GM18519 (cell line): ENCODE measurements around the gene TYR.
"Not testable (repeated sequence)": the region's sequence is repeated elsewhere in the genome, so short reads cannot be mapped to it uniquely, and the experiment has no call there.

Experiments
- ATAC-seq: cut with Tn5 transposase; IDR thresholded peaks from one replicate; pipeline ENCODE4 v1.9.1; 2021; ENCODE audit warnings: mild to moderate bottlenecking, moderate library complexity; ENCODE audit not compliant: unreplicated experiment, low FRiP score

TYR gene

DNA sequence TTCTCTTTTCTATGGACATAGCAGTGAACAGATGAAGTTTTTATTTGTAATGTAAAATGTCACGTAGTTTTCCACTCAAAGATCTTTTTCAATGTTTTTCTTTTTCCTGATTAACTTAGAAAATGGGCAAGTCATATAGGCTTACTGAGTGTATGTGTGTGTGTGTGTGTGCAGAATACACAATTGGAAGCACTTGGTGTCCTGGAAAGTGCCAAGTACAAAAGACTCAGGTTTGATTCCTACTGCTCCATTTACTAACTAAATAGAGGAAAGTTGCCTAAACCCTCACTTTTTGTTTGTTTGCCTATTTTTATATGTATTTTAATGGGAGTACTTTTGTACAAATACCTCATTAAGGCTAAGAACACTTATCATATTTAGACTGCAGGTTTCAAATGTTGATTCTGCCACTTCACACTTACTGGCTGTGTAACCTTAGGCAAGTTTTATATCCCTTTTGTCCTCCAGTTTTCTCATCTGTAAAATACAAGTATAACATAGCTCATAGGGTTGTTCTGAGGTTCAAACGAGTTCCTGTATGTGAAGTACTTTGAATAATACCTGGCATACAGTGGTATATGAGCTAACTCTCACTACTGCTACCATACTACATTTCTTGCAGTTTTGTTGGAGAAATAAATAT lies 90.1 kb downstream of the TYR start:
- ATAC-seq, result no peak

- ATAC-seq, result not testable (repeated sequence)
These were observed 94.9 kb downstream of the TYR start for GRCh38 chr11:89272540-89273088.

GRCh38 chr11:89273220-89273619 lies 95.5 kb downstream of the TYR start:
- not testable (repeated sequence) for ATAC-seq

GRCh38 chr11:89275966-89276365 lies 98.3 kb downstream of the TYR start:
- ATAC-seq, result no peak

DNA sequence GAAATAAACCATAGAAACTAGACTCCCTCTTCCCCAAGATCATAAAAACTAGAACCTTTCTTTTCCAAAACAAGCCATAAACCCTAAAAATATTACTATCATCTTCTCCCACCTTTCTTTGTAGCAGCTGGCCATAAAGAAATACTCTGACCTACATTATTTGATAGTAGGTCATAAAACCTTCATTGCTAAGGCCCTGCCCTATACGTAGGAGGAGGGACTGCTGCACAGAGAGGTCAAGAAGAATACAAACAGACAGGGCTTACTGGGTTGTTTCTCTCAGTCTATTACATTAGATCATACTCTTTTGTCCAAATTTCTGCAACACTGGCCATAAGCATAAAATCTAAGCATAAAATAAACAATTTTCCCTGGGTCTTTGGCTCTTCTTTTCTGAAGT lies 101.5 kb downstream of the TYR start:
- no peak for ATAC-seq

DNA sequence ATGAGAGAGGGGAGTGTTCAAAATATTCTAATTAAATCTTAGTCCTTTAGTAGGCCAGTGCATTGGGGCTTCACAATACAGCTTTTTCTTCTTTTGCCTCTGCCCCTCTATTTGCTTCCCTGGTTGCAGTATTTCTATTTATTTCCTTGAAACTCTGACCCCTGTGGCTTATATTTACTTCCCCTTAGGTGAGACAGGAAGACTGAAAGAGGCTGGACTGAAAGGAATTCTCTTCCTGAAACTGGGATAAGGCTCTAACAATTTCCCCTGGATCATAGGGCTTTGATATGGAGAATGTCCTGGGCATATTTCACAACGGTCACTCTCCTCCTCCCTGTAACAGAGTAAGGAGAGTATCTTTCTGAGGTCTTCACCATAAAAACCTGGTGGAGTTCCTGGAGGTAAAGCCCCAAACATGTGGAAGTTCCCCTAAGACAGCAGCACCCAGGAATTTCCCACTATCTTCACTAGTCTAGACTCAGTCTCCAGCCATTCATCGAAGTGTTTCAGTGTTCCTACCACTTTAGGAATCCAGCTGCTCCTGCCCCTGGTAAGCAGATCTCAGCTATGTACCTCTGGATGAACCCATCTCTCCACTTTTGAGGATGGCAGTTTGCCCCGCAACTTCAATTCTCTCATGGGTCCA lies 103.5 kb downstream of the TYR start:
- not testable (repeated sequence) for ATAC-seq

DNA sequence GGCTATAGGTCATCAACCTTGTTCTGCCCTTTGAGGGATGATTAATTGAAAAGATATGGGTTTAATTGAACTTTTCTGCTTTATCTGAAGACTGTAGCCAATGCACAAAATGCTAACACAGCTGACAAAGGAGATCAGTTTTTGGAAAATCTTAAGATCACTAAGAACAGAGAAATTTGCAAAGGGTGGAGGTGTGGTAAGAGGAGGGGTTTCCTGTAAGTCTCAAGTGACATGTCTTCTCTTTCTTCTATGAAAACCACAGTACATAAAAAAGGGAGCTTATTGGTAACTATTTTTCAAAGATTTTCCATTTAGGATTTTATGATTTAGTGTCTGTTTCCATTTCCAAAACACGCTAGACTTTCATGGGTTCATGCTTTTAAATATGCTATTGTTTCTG lies 108.9 kb downstream of the TYR start:
- not testable (repeated sequence) for ATAC-seq

DNA sequence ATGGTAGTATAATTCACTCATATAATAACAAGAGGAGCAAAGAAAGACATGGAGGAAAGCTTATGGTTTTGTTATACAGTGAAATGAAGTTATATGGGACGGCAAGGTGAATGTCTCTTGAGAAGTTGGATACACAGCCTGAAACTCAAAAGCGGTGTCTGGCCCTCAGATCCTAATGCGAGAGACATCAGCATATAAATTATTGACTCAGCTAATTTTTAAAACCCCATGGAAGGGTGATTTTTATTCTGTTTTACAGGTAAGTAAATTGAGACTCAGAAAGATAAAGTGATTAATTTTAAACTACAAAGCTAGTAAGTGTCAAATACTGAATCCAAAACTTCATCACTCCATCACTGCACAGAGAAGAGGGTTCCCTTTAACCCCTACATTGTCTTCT lies 110.3 kb downstream of the TYR start:
- not testable (repeated sequence) for ATAC-seq

- ATAC-seq, result no peak
These were observed 116.4 kb downstream of the TYR start for GRCh38 chr11:89293965-89294679.

DNA sequence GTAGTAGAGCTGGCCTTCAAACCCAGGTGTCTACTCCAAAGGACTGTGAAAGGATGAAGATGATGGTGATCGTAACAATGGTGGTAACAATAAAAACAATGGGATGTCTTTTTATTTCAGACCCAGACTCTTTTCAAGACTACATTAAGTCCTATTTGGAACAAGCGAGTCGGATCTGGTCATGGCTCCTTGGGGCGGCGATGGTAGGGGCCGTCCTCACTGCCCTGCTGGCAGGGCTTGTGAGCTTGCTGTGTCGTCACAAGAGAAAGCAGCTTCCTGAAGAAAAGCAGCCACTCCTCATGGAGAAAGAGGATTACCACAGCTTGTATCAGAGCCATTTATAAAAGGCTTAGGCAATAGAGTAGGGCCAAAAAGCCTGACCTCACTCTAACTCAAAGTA lies 117.3 kb downstream of the TYR start:
- ATAC-seq, result not testable (repeated sequence)

- not testable (repeated sequence) for ATAC-seq
These were observed 125.4 kb downstream of the TYR start for GRCh38 chr11:89303029-89303428.

GRCh38 chr11:89308272-89308671 lies 130.6 kb downstream of the TYR start:
- ATAC-seq, result not testable (repeated sequence)

DNA sequence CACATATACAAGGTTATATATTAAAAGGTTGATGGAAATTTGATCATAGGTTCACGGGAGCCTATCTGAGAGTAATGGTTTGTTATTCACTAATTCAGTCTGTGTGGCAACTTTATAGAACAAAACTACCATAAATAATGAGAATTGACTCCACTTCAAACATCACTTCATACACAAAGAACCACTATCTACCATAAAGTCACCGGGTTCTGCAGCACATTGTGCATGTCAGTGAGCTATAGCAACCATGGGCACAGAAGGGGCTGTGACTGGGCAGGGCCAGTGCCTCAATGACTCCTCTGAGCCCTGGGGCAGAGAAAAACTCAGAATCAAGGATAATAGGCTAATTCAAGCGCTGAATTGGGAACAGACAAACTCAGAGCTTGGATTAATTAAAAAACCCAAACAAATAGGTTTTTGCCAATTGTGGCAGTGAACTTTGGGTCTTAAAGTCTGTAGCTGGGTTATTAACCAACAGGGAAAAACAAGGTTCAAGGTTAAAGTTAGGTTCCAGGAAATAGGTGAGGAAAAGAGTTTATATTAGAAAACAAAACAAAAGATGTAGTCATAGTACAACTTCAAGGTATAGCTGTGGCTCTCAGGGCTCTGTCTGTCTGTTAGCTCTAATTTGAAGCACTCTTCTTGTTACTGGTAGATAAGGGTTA lies 131.8 kb downstream of the TYR start:
- ATAC-seq, result not testable (repeated sequence)

GRCh38 chr11:89310607-89311006 lies 132.9 kb downstream of the TYR start:
- not testable (repeated sequence) for ATAC-seq

DNA sequence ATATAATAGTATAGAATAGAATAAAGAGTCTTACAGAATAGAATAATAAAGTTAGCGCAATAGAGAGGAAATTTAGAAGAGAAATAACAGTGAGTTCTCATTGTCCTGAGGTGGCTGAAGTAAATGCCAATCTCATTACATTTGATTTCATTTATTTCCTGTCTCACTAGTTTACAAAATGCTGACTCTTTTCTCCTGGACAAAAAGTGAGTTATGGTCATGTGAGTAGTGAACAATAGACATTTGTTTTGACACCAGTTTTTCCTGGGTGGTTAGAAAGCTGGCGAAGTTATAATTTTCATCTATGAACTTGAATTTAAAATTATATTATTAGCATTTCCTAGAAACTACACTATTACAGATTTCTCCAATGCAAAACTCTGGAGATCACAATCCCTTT lies 143.7 kb downstream of the TYR start:
- no peak for ATAC-seq

GRCh38 chr11:89327885-89328284 lies 150.2 kb downstream of the TYR start:
- no peak for ATAC-seq

- not testable (repeated sequence) for ATAC-seq
These were observed 154.3 kb downstream of the TYR start for GRCh38 chr11:89331940-89332339.

GRCh38 chr11:89333704-89334103 lies 156.0 kb downstream of the TYR start:
- ATAC-seq, result not testable (repeated sequence)

DNA sequence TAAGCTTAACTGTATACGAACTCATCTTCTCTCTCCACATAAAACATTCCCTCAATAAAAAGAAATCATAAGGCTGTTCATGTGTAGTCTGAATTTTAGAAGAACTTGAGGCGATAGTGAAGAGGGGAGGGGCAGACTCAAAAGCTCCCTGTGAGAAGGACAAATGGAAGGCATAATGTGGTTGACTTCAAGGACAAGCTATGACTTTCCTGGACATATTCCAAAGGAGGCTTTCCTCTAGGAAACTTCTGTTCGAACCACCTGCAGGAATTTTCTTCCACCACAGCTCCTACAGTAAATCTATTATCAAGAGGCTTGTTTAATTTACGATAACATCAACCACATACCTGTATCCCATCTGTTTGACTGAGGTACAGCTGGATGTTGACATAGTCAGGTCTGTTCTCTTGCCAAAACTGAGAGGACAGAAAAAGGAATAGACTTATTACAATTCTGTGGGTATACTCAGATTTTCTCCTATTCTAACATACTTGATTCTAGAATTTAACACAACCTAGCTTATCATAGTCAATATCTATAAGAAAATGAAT lies 159.5 kb downstream of the TYR start:
- ATAC-seq, result not testable (repeated sequence)

DNA sequence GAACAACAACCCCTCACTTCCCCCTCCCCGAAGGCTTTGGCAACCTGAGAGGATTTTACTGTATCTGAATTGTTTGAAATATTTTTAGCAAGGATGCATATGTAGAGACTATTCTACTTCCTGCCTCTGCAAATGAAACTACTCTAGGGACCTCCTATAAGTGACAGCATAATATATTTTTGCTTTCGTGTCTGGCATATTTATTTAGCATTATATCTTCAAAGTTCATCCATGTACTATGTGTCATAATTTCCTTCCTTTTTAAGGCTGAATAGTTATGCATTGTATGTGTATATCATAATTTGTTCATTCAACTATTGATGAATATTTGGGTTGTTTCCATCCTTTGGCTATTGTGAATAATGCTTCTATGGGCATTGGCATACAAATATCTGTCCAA lies 160.4 kb downstream of the TYR start:
- not testable (repeated sequence) for ATAC-seq
